BLaER1 treated with 17β-estradiol and CSF1 and Interleukin-3, amounts not matched to agents 10 nM and 100 nM (cell line): ENCODE measurements around the gene PIGR.

Experiments
- H3K27ac ChIP-seq, 11 experiments: shearing (Covaris generic); formaldehyde crosslinking; 2 replicates each; pipeline ENCODE4 v1.8.1; 2022
- H3K27me3 ChIP-seq, 11 experiments: shearing (Covaris generic); formaldehyde crosslinking; 2 replicates each; pipeline ENCODE4 v1.8.1; 2022
- H3K36me3 ChIP-seq, 11 experiments: shearing (Covaris generic); formaldehyde crosslinking; 2 replicates each; pipeline ENCODE4 v1.8.1; 2022
- H3K4me1 ChIP-seq, 10 experiments: shearing (Covaris generic); formaldehyde crosslinking; 2 replicates each; pipeline ENCODE4 v1.8.1; 2022
- H3K4me2 ChIP-seq, 11 experiments: shearing (Covaris generic); formaldehyde crosslinking; 2 replicates each; pipeline ENCODE4 v1.8.1; 2022
- H3K4me3 ChIP-seq, 10 experiments: shearing (Covaris generic); formaldehyde crosslinking; 2 replicates each; pipeline ENCODE4 v1.8.1; 2022
- H3K9ac ChIP-seq, 11 experiments: shearing (Covaris generic); formaldehyde crosslinking; 2 replicates each; pipeline ENCODE4 v1.8.1; 2022
- H3K9me3 ChIP-seq, 11 experiments: shearing (Covaris generic); formaldehyde crosslinking; replicated peaks in 1 of 11; 2 replicates each; pipeline ENCODE4 v1.8.1; 2022
- H4K20me1 ChIP-seq, 11 experiments: shearing (Covaris generic); formaldehyde crosslinking; 2 replicates each; pipeline ENCODE4 v1.8.1; 2022
- Cebpa-rat ChIP-seq, 11 experiments: shearing (Covaris generic); IDR thresholded peaks; 2 replicates each; pipeline ENCODE4 v1.8.1; 2022

The PIGR gene

DNA sequence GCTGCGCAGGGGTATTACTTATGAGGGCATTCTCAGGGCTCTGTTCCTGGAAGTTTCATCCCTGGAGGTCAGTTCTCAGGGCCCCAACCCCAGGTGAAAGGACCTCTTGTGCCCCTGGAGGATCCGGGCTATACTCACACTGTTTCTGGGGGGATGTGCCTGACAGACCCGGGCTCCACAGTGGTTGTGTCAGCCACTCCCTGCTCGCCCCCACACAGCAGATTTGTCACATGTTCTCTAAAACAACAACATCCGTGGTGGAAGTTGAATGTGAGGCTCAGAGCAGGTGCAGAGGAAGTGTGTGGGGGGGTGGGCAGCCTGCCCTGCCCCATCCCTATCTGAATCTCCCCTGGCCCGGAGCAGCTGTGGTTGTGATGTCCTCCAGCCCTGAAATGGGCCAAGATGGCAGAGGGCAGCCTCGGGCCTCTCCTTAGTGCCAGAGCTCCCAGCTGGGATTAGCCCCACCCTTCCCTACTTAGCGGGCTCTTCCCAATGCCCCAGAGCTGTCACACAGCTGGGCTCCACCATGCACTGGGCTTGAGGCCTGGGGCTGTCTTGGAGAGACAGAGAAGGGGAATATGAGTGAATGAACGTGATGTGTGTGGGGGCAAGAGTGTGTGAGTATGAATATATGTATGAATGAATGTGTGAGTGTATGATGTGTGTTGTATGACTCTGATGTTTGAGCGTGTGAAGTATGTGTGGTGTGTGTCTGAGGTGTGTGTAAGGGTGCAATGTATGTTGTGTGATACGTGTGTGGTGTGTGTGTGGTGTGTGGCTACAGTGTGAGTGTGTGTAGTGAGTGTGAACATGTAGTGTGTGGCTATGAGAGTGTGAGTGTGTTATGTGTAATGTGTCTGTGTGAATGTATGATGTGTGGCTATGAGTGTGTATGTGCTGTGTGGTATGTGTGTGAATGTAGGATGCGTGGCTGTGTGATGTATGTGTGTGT, 23.0 kb downstream of the PIGR start:
- no peak; a peak in 1 of 22 replicates for TF ChIP-seq Cebpa-rat (IDR thresholded peaks at IDR 0.05)
- peak overlapping the region; percentile 83 to 97 (median 92) for H3K4me2 ChIP-seq
- no peaks in the 10 kb centered on the region for H4K20me1 ChIP-seq
- H3K27me3 ChIP-seq, result no peaks in the 10 kb centered on the region
- no peaks in the 10 kb centered on the region; a peak in 2 of 22 replicates for H3K9me3 ChIP-seq
- H3K9ac ChIP-seq, result peak overlapping the region; percentile 77 to 89 (median 82); a peak in 21 of 22 replicates
- peaks cover 73 to 100% (median 88%) of the 10 kb centered on the region in 10 experiments for H3K4me1 ChIP-seq
- H3K27ac ChIP-seq, result peak overlapping the region; percentile 89 to 98 (median 95)
- peaks cover 0 to 12% (median 0%) of the 10 kb centered on the region in 11 experiments; a peak in 2 of 22 replicates for H3K36me3 ChIP-seq
- H3K4me3 ChIP-seq, result peak overlapping the region in 8 of 10 experiments; percentile 18 to 66 (median 54); a peak in 11 of 20 replicates

DNA sequence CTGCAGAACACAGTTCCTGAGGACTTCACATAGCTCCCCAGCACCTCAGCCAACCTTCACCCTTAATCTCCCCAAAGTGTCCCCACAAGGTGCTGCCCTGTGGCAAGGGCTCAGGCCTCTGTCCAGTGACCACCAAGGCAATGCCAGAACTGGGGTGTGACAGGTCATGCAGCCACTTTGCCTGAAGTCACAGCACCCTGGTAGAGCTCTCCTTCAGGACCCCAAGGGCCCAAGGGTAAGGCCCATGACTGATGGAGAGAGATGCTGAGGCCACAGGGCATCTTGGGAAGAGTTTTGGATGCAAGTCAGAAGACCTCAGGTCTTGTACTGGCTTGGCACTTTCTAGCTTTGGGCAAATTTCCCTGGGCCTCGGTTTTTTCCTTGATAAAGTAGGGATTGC, 23.7 kb downstream of the PIGR start:
- Histone ChIP-seq H3K9ac (peak overlapping the region; percentile 77 to 89 (median 82)), H3K36me3 (peaks cover 0 to 18% (median 0%) of the 10 kb centered on the region in 11 experiments; a peak in 2 of 22 replicates), H4K20me1 (no peaks in the 10 kb centered on the region), H3K4me2 (peak overlapping the region; percentile 83 to 97 (median 92)), H3K27ac (peak overlapping the region; percentile 89 to 98 (median 95)), H3K4me1 (peaks cover 80 to 100% (median 91%) of the 10 kb centered on the region in 10 experiments), H3K4me3 (peak overlapping the region in 9 of 10 experiments; percentile 34 to 66 (median 53); a peak in 15 of 20 replicates), H3K27me3 (no peaks in the 10 kb centered on the region), H3K9me3 (no peaks in the 10 kb centered on the region; a peak in 2 of 22 replicates)
- no peak for TF ChIP-seq Cebpa-rat (IDR thresholded peaks at IDR 0.05)

- H3K4me3 ChIP-seq, result peak within 1 kb of the TSS; percentile 34 to 66 (median 52)
- peak in 7 of 11 experiments; percentile 18 to 87 (median 71); a peak in 9 of 22 replicates for TF ChIP-seq Cebpa-rat (IDR thresholded peaks at IDR 0.05)
- no peaks in the 10 kb centered on the region for H3K27me3 ChIP-seq
- peak within 1 kb of the TSS; percentile 77 to 89 (median 82) for H3K9ac ChIP-seq
- peak within 1 kb of the TSS; percentile 89 to 98 (median 95) for H3K27ac ChIP-seq
- peaks cover 87 to 100% (median 93%) of the 10 kb centered on the region in 10 experiments for H3K4me1 ChIP-seq
- H3K4me2 ChIP-seq, result peak within 1 kb of the TSS; percentile 83 to 97 (median 92)
- H3K36me3 ChIP-seq, result peaks cover 0 to 26% (median 0%) of the 10 kb centered on the region in 11 experiments; a peak in 6 of 22 replicates
- no peaks in the 10 kb centered on the region for H4K20me1 ChIP-seq
- H3K9me3 ChIP-seq, result no peaks in the 10 kb centered on the region; a peak in 2 of 22 replicates
Observed at GRCh38 chr1:206921772-206922265, 24.4 kb downstream of the PIGR start, which contains the start of gene FCMR. FCMR (minus strand) TSS chr1:206921941; CDS start chr1:206921854, 87 bp downstream.

DNA sequence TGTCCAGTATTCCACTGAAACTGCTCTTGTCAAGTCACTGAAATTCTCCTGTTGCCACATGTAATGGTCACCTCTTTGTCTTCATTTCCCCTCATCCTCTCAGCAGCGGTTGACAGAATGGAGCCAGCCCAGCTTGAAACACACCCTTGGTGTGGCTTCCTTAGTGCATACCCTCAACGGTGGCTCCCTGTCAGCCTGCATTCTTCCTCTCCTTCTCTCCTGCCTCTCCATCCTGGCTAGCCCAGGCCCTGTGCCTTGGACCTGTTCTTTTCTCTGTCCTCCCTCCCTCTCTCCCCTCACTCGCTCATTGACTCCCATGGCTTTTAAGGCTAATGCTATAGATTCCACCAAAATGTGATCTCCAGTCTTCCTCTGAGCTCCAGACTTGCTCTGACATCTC, 28.2 kb downstream of the PIGR start:
- TF ChIP-seq Cebpa-rat (IDR thresholded peaks at IDR 0.05), result no peak
- Histone ChIP-seq H3K36me3 (peaks cover 0 to 55% (median 7%) of the 10 kb centered on the region in 11 experiments; a peak in 10 of 22 replicates), H3K27ac (peak overlapping the region in 9 of 11 experiments; percentile 21 to 98 (median 97); a peak in 17 of 22 replicates), H3K4me3 (peak overlapping the region in 3 of 10 experiments; percentile 28 to 57 (median 41); a peak in 3 of 20 replicates), H4K20me1 (peaks cover 0 to 11% (median 0%) of the 10 kb centered on the region in 11 experiments; a peak in 2 of 22 replicates), H3K4me1 (peaks cover 98 to 99% (median 99%) of the 10 kb centered on the region in 10 experiments), H3K27me3 (no peaks in the 10 kb centered on the region), H3K4me2 (peak overlapping the region; percentile 83 to 97 (median 92)), H3K9ac (peak overlapping the region in 8 of 11 experiments; percentile 3 to 57 (median 19); a peak in 9 of 22 replicates), H3K9me3 (no peaks in the 10 kb centered on the region; a peak in 2 of 22 replicates)

GRCh38 chr1:206916000-206916709, 30.1 kb downstream of the PIGR start:
- Histone ChIP-seq H3K4me3 (no peak overlapping the region; a peak in 1 of 20 replicates), H3K36me3 (peaks cover 4 to 70% (median 17%) of the 10 kb centered on the region in 11 experiments; a peak in 15 of 22 replicates), H3K4me2 (peak overlapping the region; percentile 46 to 97 (median 83))

DNA sequence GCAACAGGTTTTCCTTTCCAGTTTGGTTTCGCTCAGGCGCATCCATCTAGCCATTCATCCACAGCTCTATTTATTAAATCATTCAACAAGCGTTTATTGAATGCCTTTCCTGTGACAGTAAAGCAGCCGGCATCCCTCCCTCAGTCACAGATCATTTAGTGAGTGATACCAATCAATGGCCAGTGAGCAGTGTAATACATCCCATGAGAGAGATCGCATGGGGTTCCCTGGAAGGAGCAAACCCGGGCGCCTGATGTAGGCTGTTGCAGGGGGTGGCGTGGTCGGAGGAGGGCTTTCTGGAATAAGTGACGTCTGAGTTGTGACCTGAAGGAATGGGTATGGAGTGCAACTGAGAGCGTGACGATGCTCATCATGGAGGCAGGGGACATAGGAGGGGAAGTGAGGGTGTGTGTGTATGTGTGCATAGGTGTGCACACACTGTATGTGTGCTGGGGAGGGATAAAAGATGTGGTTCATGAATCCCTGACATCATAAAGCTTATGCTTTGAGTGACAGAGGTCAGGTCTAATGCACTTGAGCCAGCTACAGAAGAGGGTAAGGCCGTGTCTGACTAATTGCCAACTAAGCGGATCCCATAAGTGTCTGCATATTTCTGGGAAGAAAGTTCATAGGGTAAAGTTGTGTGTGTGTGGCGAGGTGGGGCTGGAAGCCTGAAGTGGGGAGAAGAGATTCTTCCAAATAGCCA, 31.1 kb downstream of the PIGR start:
- H3K27me3 ChIP-seq, result peaks cover 7 to 9% (median 8%) of the 10 kb centered on the region in 11 experiments
- H3K27ac ChIP-seq, result peak overlapping the region in 7 of 11 experiments; percentile 22 to 49 (median 39); a peak in 9 of 22 replicates
- peaks cover 80 to 90% (median 86%) of the 10 kb centered on the region in 10 experiments for H3K4me1 ChIP-seq
- H3K4me2 ChIP-seq, result peak overlapping the region; percentile 43 to 97 (median 76)
- no peaks in the 10 kb centered on the region; a peak in 2 of 22 replicates for H3K9me3 ChIP-seq
- no peak; a peak in 1 of 22 replicates for TF ChIP-seq Cebpa-rat (IDR thresholded peaks at IDR 0.05)
- peaks cover 5 to 77% (median 21%) of the 10 kb centered on the region in 11 experiments; a peak in 16 of 22 replicates for H3K36me3 ChIP-seq
- peaks cover 0 to 36% (median 9%) of the 10 kb centered on the region in 11 experiments; a peak in 15 of 22 replicates for H4K20me1 ChIP-seq
- H3K9ac ChIP-seq, result peak overlapping the region in 2 of 11 experiments; percentile 6 to 44; a peak in 2 of 22 replicates
- no peak overlapping the region for H3K4me3 ChIP-seq

More at GRCh38 chr1:206916000-206916709, 30.1 kb downstream of the PIGR start:
- Histone ChIP-seq H3K9me3 (no peaks in the 10 kb centered on the region; a peak in 2 of 22 replicates), H3K4me1 (peaks cover 90 to 98% (median 96%) of the 10 kb centered on the region in 10 experiments), H4K20me1 (peaks cover 0 to 27% (median 3%) of the 10 kb centered on the region in 11 experiments; a peak in 6 of 22 replicates), H3K9ac (no peak overlapping the region), H3K27ac (peak overlapping the region in 3 of 11 experiments; percentile 8 to 28 (median 9); a peak in 2 of 22 replicates), H3K27me3 (no peaks in the 10 kb centered on the region)
- TF ChIP-seq Cebpa-rat (IDR thresholded peaks at IDR 0.05), result no peak
